HepG2 (cell line): ENCODE data around the gene ADGRV1. TPM values are rescaled to one million over a fixed set of nuclear protein-coding genes. Genes with fewer than 3 reads are reported as not detected.

ENCODE experiments used
- ATAC-seq: fragments of 200-7000 bp; cut with Tn5 transposase; 3 replicates; pipeline ENCODE4 v1.9.1; 2020; ENCODE audit warnings: mild to moderate bottlenecking, moderate library complexity
- BruUV-seq: library from RNA; stranded (reverse); fragments of 400-500 nt; replicated peaks from 2 replicates; lab custom pipeline; 2021; lab: Mats Ljungman, UMichigan
- CTCF ChIA-PET: fragments of 300-600 bp; formaldehyde crosslinking; extraction: SDS; loops from one replicate; lab custom pipeline; 2021; ENCODE audit warnings: low total read pairs, inconsistent platforms, low intra/inter-chr PET ratio; lab: Yijun Ruan, JAX
- POLR2A ChIA-PET: fragments of 350-600 bp; sonication (Branson Sonifier 250); formaldehyde crosslinking; loops from one replicate; lab custom pipeline; 2020; ENCODE audit warnings: antibody characterized with exemption, inconsistent platforms; lab: Yijun Ruan, JAX
- DNase-seq: peaks from one replicate; pipeline ENCODE4 v3.0.0-alpha.2; 2015; ENCODE audit warnings: low spot score
- FAIRE-seq: peaks from 3 replicates; lab custom pipeline; 2011; peaks lifted over from hg19 to GRCh38; lab: Jason Lieb, UNC
- H2AFZ ChIP-seq: one replicate; pipeline ENCODE4 v1.6.1; 2011; ENCODE audit warnings: low read length, inconsistent platforms
- H3K27ac ChIP-seq: fragments of 300-600 bp; 3 replicates; pipeline ENCODE4 v1.8.0; 2011; ENCODE audit warnings: mixed run types, mild to moderate bottlenecking, mixed read lengths, low read length, inconsistent platforms; ENCODE audit not compliant: insufficient read depth; ENCODE audit errors: extremely low read length
- H3K27me3 ChIP-seq, 2 experiments: fragments of 200-600 bp in 1 of 2; 2 replicates in 1 of 2; 3 replicates in 1 of 2; pipeline versions ENCODE4 v1.6.0 to v1.8.0; 2011; ENCODE audit warnings: low read length in 2 of 2, mild to moderate bottlenecking in 2 of 2, moderate library complexity in 2 of 2, inconsistent platforms in 1 of 2; ENCODE audit not compliant: insufficient read depth in 2 of 2, control insufficient read depth in 1 of 2
- H3K36me3 ChIP-seq, 2 experiments: fragments of 200-600 bp in 1 of 2; replicated peaks in 1 of 2; 2 replicates in 1 of 2; 3 replicates in 1 of 2; pipeline versions ENCODE4 v1.5.1 to v1.8.0; 2011; ENCODE audit warnings: low read length in 2 of 2, inconsistent platforms in 1 of 2; ENCODE audit not compliant: insufficient read depth in 2 of 2, control insufficient read depth in 1 of 2
- H3K4me1 ChIP-seq: 2 replicates; pipeline ENCODE4 v1.5.1; 2012; ENCODE audit warnings: low read length, inconsistent platforms; ENCODE audit not compliant: insufficient read depth
- H3K4me2 ChIP-seq: 2 replicates; pipeline ENCODE4 v1.6.0; 2011; ENCODE audit warnings: low read depth, low read length, inconsistent platforms
- H3K4me3 ChIP-seq, 3 experiments: fragments of 200-600 bp in 1 of 3; sonication (generic), shearing (Covaris generic) in 1 of 3; replicated peaks in 1 of 3; 2 replicates each; pipeline ENCODE4 v1.5.1; 2011 to 2016; ENCODE audit warnings: low read length in 3 of 3, inconsistent platforms in 2 of 3, low read depth in 2 of 3, mild to moderate bottlenecking in 2 of 3, control low read depth in 1 of 3, mixed read lengths in 1 of 3; ENCODE audit not compliant: insufficient read depth in 1 of 3
- H3K79me2 ChIP-seq: one replicate; pipeline ENCODE4 v1.6.1; 2011; ENCODE audit warnings: low read length, inconsistent platforms; ENCODE audit not compliant: insufficient read depth
- H3K9ac ChIP-seq: 2 replicates; pipeline ENCODE4 v1.6.0; 2011; ENCODE audit warnings: mild to moderate bottlenecking, low read depth, low read length, inconsistent platforms; ENCODE audit not compliant: insufficient read depth
- H3K9me3 ChIP-seq: 2 replicates; pipeline ENCODE4 v1.5.1; 2012; ENCODE audit warnings: mild to moderate bottlenecking, low read length
- H4K20me1 ChIP-seq: 2 replicates; pipeline ENCODE4 v1.6.0; 2011; ENCODE audit warnings: inconsistent platforms, mild to moderate bottlenecking, low read length, moderate library complexity; ENCODE audit not compliant: insufficient read depth
- CHD4 ChIP-seq: fragments of 200-600 bp; sonication (generic); IDR thresholded peaks from 2 replicates; pipeline ENCODE4 v1.7.0; 2017; ENCODE audit warnings: mild to moderate bottlenecking, low read length, borderline replicate concordance
- JUND ChIP-seq: sonication (generic); formaldehyde crosslinking; IDR thresholded peaks from 2 replicates; pipeline ENCODE4 v1.8.0; 2022; ENCODE audit warnings: mild to moderate bottlenecking, missing genetic modification reagents
- SNAI1 ChIP-seq: sonication (generic); formaldehyde crosslinking; IDR thresholded peaks from 2 replicates; pipeline ENCODE4 v1.5.0; 2020; ENCODE audit warnings: mild to moderate bottlenecking, missing genetic modification reagents, borderline replicate concordance
- ZBTB10 ChIP-seq: sonication (generic); formaldehyde crosslinking; IDR thresholded peaks from 2 replicates; pipeline ENCODE4 v1.4.0; 2020; ENCODE audit warnings: missing genetic modification reagents, borderline replicate concordance
- WGBS: methylation state at CpG from one replicate; pipeline ENCODE4 v1.1.6; 2017; ENCODE audit warnings: low lambda C conversion rate; 5-methylcytosine and 5-hydroxymethylcytosine counted together
- in situ Hi-C: cut with HindIII; loops from 2 replicates; pipeline ENCODE4 v1.10.0; 2017; ENCODE audit warnings: low pct_unique_long_range_greater_than_20kb; ENCODE audit not compliant: extremely low pct_ligation_motif_present
- intact Hi-C: fragments of 100-400 bp; cut with micrococcal nuclease; formaldehyde crosslinking; loops from one replicate; pipeline ENCODE4 v1.10.0; 2022; ENCODE audit not compliant: unreplicated experiment
- polyA plus RNA-seq, 8 experiments: library from polyadenylated mRNA; depleted of rRNA in 3 of 8; stranded (reverse) in 7 of 8; unstranded in 1 of 8; fragments of >200 nt; fragmentation: Illumina TruSeq in 4 of 8; extraction: Trizol in 4 of 8; gene quantifications; 2 replicates each; pipeline versions ENCODE4 v1.2.1 to v1.2.3, GENCODE V29; 2011 to 2016; ENCODE audit warnings: low read depth in 4 of 8, missing spikeins in 1 of 8, mixed read lengths in 1 of 8; ENCODE audit not compliant: insufficient read depth in 1 of 8
- total RNA-seq, 5 experiments: library from RNA; depleted of rRNA; stranded (reverse); fragments of >200 nt; fragmentation: Illumina TruSeq; extraction: Trizol; gene quantifications; 2 replicates each; pipeline ENCODE4 v1.2.3, GENCODE V29; 2016; ENCODE audit warnings: low read depth in 1 of 5
- TF ChIP-seq, protein P1 (sequence below): sonication (generic); formaldehyde crosslinking; IDR thresholded peaks from 2 replicates; pipeline ENCODE4 v1.4.0; 2020; ENCODE audit warnings: missing genetic modification reagents, borderline replicate concordance

Gene ADGRV1
- total and polyA plus RNA-seq, 2 of the 13 experiments (the other 11 are each of a cell fraction or from before 2014, with no cell fraction given), result 1.7 to 3.9 TPM

GRCh38 chr5:90809311-90810056 is 250.9 kb downstream of the ADGRV1 start (continued):
- TF ChIP-seq, protein P1, sequence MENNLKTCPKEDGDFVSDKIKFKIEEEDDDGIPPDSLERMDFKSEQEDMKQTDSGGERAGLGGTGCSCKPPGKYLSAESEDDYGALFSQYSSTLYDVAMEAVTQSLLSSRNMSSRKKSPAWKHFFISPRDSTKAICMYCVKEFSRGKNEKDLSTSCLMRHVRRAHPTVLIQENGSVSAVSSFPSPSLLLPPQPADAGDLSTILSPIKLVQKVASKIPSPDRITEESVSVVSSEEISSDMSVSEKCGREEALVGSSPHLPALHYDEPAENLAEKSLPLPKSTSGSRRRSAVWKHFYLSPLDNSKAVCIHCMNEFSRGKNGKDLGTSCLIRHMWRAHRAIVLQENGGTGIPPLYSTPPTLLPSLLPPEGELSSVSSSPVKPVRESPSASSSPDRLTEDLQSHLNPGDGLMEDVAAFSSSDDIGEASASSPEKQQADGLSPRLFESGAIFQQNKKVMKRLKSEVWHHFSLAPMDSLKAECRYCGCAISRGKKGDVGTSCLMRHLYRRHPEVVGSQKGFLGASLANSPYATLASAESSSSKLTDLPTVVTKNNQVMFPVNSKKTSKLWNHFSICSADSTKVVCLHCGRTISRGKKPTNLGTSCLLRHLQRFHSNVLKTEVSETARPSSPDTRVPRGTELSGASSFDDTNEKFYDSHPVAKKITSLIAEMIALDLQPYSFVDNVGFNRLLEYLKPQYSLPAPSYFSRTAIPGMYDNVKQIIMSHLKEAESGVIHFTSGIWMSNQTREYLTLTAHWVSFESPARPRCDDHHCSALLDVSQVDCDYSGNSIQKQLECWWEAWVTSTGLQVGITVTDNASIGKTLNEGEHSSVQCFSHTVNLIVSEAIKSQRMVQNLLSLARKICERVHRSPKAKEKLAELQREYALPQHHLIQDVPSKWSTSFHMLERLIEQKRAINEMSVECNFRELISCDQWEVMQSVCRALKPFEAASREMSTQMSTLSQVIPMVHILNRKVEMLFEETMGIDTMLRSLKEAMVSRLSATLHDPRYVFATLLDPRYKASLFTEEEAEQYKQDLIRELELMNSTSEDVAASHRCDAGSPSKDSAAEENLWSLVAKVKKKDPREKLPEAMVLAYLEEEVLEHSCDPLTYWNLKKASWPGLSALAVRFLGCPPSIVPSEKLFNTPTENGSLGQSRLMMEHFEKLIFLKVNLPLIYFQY (CRISPR knock-in tag), result no peak
- TF ChIP-seq JUND (CRISPR knock-in tag), result no peak
- no peak for TF ChIP-seq SNAI1 (CRISPR knock-in tag)
- TF ChIP-seq ZBTB10 (CRISPR knock-in tag), result no peak

DNA sequence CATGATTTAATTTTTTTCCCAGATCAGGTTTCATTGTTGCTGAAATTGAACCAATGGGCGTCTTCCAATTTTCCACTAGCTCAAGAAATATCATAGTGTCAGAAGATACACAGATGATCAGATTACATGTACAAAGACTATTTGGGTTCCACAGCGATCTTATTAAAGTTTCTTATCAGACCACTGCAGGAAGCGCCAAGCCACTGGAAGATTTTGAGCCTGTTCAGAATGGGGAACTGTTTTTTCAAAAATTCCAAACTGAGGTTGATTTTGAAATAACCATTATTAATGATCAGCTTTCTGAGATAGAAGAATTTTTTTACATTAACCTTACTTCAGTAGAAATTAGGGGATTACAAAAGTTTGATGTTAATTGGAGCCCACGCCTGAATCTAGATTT is 251.6 kb downstream of the ADGRV1 start:
- intact Hi-C loops, result no loop called here
- Histone ChIP-seq H3K36me3 (no peaks in the 10 kb centered on the region), H3K9me3 (no peaks in the 10 kb centered on the region), H2AFZ (no peak overlapping the region), H3K27me3 (peaks cover 1 to 5% of the 10 kb centered on the region in 2 experiments; a peak in 1 of 5 replicates), H3K27ac (no peak overlapping the region), H3K4me2 (no peak overlapping the region), H4K20me1 (no peaks in the 10 kb centered on the region), H3K79me2 (no peaks in the 10 kb centered on the region), H3K4me3 (no peak overlapping the region), H3K4me1 (no peaks in the 10 kb centered on the region), H3K9ac (no peak overlapping the region)
- FAIRE-seq, result no peak
- 1% methylated on average over 4 of the region's 4 CpGs for WGBS
- ChIA-PET POLR2A (no interaction called here), CTCF (no interaction called here)
- in situ Hi-C loops, result no loop called here
- BruUV-seq, result no TSS peak
- DNase-seq, result no peak
- TF ChIP-seq CHD4, result no peak
- ATAC-seq, result no peak
